OCI-M1 (cell line): ENCODE results near the gene NPAS3.
A peak's percentile ranks its signal among the peaks of the same experiment; 100 is the strongest.
"Not testable (repeated sequence)": the region's sequence is repeated elsewhere in the genome, so short reads cannot be mapped to it uniquely, and the experiment has no call there.

Experiments used
- DNase-seq: peaks from one replicate; lab custom pipeline; 2025; lab: John Stamatoyannopoulos, UW

Gene NPAS3

GRCh38 chr14:33081259-33081658 lies 142.6 kb downstream of the NPAS3 start:
- DNase-seq, result no peak

GRCh38 chr14:33085799-33086198 lies 147.1 kb downstream of the NPAS3 start:
- no peak for DNase-seq

GRCh38 chr14:33088274-33088673 lies 149.6 kb downstream of the NPAS3 start:
- DNase-seq, result not testable (repeated sequence)

GRCh38 chr14:33098016-33098415 lies 159.3 kb downstream of the NPAS3 start:
- no peak for DNase-seq

GRCh38 chr14:33103489-33103888 lies 164.8 kb downstream of the NPAS3 start:
- DNase-seq, result no peak

- no peak for DNase-seq
Measured at GRCh38 chr14:33103966-33104365, 165.3 kb downstream of the NPAS3 start.

GRCh38 chr14:33110737-33111443 lies 172.2 kb downstream of the NPAS3 start:
- DNase-seq, result no peak

- no peak for DNase-seq
Measured at GRCh38 chr14:33114331-33114730, 175.7 kb downstream of the NPAS3 start.

- no peak for DNase-seq
Measured at GRCh38 chr14:33118668-33119067, 180.0 kb downstream of the NPAS3 start.

- no peak for DNase-seq
Measured at GRCh38 chr14:33120341-33120740, 181.7 kb downstream of the NPAS3 start.

GRCh38 chr14:33120966-33121365 lies 182.3 kb downstream of the NPAS3 start:
- DNase-seq, result peak; percentile 43

GRCh38 chr14:33123281-33123680 lies 184.6 kb downstream of the NPAS3 start:
- peak; percentile 34 for DNase-seq

- DNase-seq, result peak; percentile 59
Measured at GRCh38 chr14:33126433-33126832, 187.8 kb downstream of the NPAS3 start.

GRCh38 chr14:33127531-33127930 lies 188.9 kb downstream of the NPAS3 start:
- DNase-seq, result no peak

GRCh38 chr14:33131801-33132200 lies 193.1 kb downstream of the NPAS3 start:
- DNase-seq, result no peak

- DNase-seq, result no peak
Measured at GRCh38 chr14:33134162-33134561, 195.5 kb downstream of the NPAS3 start.

- DNase-seq, result peak; percentile 7
Measured at GRCh38 chr14:33134975-33135374, 196.3 kb downstream of the NPAS3 start.

- no peak for DNase-seq
Measured at GRCh38 chr14:33150666-33151428, 212.2 kb downstream of the NPAS3 start.

GRCh38 chr14:33163109-33163508 lies 224.4 kb downstream of the NPAS3 start:
- peak; percentile 12 for DNase-seq

- no peak for DNase-seq
Measured at GRCh38 chr14:33163600-33163999, 224.9 kb downstream of the NPAS3 start.

- DNase-seq, result peak; percentile 3
Measured at GRCh38 chr14:33165144-33165925, 226.7 kb downstream of the NPAS3 start.

GRCh38 chr14:33165926-33166289 lies 227.2 kb downstream of the NPAS3 start:
- peak; percentile 3 for DNase-seq

- no peak for DNase-seq
Measured at GRCh38 chr14:33175951-33176350, 237.3 kb downstream of the NPAS3 start.
